ENCODE data around the gene PRH2.
A peak's percentile ranks its signal among the peaks of the same experiment; 100 is the strongest.

Gene PRH2

DNA sequence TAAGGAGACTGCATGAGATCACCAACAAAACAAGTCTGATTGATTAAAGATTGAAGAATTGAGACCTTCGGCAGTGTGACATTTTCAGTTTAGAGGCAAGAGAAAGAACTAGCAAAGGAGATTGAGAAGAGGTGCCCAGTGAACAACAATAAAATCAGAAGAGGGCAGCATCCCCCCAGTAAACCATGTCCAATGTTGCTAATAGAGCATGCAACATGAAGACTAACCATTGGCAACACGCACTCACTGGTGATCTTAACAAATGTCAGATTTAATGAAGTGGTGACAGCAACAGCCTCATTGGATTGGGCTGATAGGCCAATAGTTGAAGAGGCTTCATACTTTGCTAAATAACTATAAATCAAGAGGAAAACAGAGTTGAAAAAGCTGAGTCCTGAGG, 30.8 kb downstream of the PRH2 start:
- peak in 2 of 10 donors; percentile 41 to 55 for DNase-seq
- intact Hi-C loops (cut with DNase I), result loop anchor here (1.0 kb wide), 1 partner anchor 239 kb away; no protein-coding TSS in a partner anchor

DNA sequence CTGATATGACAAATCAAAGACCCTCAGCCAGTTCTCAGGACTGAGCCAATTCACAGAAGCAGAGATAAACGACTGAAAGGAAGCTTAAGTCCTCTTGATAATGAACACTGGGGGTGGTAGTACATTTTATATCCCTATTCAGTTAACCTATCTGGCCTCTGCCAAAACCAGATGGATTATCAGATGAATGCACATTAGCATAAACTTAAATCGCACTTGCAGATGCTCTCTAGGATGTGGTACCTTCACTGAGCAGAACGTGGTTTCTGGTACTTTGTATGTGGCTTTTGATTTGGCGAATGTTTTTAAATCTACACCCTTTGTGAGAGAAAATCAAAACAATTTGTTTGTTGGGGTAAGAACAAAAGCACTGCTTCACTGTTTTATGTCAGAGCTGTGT, 31.2 kb downstream of the PRH2 start:
- DNase-seq, result no peak
- intact Hi-C loops (cut with DNase I), result no loop called here

DNA sequence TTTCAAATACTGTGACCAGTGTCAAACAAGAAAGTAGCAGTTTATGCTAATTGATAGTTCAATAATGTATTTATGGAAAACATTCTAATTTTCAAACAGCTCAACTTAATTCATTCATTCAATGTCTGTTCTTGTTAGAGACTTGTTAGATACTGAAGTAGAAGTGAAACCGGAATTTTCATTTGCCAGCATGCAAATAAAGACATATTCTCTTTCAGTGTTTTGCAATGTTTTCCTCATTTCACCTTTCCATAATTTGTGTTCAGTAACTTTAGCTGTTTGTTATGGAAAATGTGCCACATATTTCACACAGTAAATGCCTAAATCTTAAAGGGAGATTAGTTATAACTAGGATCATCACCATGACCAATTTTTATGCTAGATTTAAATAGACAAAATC, 36.4 kb downstream of the PRH2 start:
- intact Hi-C loops (cut with DNase I), result no loop called here

DNA sequence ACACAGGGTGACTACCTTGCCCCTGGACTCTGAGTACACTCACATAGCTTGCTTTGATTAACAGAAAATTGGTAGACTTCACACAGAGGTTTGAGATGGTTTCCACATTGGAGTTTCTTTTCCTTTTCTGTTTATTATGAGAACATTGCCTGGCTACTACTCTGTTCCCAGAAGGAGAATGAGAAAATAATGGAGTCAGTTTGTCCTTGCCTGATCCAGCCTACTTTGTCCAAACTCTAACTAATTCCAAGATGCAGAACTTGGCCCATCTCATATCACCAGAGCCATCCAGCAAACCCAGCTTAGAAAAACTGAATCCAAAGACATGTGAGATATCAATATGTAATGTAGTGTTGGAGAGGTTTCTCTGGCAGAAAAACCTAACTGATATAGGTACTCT, 37.3 kb downstream of the PRH2 start:
- no peak for DNase-seq
- intact Hi-C loops (cut with DNase I), result no loop called here

More for the DNA sequence above, 36.4 kb downstream of the PRH2 start:
- no peak for DNase-seq

DNA sequence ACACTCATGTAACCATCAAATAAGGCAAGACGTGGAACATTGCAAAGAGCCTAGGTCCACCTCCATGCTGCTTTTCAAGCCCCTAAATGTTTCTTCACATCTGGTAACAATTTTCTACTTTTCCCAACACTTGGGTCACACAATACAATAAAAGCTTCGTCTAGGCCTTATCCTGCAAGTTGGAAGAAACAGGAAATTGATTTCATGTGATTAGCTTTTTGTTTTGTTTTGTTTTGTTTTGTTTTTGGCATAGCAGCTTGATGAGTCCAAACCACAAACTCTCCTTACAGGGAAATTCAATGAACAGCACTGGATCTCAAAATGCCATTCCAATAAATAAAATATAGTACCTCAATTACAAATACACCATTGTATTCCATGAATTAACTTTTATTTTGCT, 38.4 kb downstream of the PRH2 start:
- no peak for DNase-seq
- intact Hi-C loops (cut with DNase I), result no loop called here

DNA sequence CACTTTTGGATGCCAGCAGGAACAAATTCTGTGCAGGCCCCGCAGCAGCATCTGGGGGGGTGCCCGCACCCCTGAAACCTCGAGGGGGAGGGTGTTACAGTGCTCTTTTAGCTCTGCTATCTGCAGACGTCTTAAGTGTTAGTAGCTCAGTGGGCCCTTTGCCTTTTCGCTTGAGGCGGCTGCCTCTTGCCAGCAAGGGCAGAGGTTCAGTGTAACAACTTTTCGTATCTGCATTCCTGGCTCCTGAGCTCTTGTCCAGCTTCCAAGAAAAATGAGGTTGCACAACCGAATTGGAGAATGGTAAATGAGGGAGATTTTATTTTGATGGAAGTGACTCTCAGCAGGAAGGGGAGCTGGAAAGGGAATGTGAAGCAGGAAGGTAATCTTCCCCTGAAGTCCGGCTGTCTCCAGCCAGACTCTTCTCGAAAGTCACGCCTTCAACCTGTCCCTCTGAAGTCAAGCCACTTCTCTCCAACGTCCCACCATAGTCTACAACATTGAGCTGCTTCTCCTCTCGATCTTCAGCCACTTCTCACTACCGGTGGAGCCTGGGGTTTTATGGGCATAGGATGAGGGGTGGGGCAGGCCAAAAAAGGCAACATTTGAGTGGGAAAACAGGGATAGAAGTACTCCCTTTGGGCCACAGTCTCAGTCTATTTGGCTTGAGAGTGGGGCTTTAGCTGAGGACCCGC, 39.9 kb downstream of the PRH2 start:
- intact Hi-C loops (cut with DNase I), result no loop called here
- DNase-seq, result no peak

DNA sequence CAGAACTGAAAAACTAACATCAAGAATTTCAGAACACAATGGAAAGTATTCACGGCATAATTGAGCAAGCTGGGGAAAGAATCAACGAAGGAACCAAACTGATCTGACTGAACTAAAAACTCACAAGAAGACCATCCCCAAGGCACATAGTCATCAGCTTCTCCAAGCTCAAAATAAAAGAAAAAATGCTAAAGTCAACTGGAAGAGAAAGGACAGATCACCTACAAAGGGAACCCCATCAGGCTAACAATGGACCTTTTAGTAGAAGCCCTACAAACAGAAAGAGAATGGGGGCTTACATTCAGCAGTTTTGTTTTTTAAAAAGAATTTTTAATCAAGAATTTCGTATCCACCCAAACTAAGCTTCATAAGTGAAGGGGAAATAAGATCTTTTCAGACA, 45.9 kb downstream of the PRH2 start:
- DNase-seq, result no peak

DNA sequence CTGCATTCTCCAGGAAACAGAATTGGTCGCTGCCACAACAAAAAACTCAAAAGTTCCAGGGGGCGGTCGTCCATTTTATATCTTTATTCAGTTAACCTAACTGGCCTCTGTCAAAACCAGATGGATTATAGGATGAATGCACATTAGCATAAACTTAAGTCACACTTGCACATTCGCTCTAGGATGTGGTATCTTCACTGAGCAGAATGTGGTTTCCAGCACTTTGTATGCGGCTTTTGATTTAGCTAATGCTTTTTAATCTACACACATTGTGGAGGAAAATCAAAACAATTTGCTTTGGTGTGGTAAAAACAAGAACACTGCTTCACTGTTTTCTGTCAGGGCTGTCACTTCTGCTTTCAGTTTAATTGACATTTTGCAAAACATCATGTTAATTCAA, 53.2 kb downstream of the PRH2 start:
- DNase-seq, result no peak
- intact Hi-C loops (cut with DNase I), result no loop called here

More for the DNA sequence above, 45.9 kb downstream of the PRH2 start:
- intact Hi-C loops (cut with DNase I), result no loop called here

All from posterior cingulate gyrus (tissue), 11 donors.